NCI-H2107 (cell line): ENCODE results near the gene RASD1.

Source experiments
- DNase-seq: peaks from one replicate; lab custom pipeline; 2025; lab: John Stamatoyannopoulos, UW

The RASD1 gene, protein sequence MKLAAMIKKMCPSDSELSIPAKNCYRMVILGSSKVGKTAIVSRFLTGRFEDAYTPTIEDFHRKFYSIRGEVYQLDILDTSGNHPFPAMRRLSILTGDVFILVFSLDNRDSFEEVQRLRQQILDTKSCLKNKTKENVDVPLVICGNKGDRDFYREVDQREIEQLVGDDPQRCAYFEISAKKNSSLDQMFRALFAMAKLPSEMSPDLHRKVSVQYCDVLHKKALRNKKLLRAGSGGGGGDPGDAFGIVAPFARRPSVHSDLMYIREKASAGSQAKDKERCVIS

GRCh38 chr17:17496189-17497064, at the start of gene RASD1:
RASD1 (minus strand) TSS chr17:17496395; CDS start chr17:17496181, 214 bp downstream.
- DNase-seq, result no peak

DNA sequence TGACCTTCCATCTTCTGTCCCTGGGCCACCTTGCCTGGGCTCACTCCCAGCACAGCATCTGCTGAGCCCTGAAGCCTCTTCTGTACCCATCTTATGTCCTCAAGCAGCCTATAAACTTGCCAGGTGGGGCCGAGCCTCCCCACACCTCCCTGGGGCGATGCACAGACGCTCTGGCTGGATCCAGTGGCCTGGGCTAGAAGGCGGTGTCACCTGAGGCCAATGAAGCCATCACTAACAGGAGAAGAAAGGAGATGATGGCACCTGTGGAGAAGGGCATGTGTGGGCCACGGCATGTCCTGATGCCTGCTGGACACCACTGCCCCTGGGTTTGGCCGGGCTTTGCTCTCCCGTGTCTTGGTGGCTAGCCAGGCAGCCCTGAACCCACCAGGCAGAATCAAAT, 49.8 kb upstream of the RASD1 start:
- no peak for DNase-seq

DNA sequence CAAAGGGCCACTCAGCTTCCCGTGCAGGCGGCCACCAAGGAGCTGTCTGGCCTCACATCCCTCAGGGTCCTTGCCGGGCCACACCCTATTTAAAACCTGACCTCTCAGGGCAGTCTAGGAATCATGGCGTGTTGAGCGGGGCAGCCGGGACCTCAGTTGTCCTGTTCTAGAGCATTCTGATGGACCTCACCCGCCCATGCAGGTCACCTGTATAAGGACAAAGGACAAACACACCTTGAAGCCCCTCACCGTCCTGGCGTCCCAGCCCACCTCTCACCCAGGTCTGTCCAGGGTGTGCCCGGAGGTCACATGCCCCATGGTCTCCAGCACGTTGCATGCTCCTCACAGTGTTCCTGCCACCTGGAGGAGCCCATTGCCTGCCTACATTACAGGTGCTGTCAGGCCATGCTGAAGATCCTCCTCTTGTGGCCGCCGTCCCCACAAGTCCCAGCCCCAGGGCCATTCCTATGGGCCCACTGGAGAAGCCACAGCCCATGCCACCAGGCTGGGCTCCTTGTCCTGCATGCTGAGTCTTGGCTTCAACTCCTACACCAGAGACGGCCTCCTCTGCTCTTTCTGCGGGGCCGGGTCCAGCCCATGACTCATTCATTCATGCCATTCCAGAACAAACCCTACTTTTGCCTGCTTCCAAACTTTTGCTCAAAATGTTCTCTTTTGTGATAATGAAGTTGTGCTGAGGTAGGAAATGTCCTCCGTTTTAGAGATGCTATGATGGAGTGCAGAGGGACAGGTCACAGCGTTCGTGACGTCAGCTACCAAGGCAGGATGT, 49.0 kb upstream of the RASD1 start:
- DNase-seq, result no peak

DNA sequence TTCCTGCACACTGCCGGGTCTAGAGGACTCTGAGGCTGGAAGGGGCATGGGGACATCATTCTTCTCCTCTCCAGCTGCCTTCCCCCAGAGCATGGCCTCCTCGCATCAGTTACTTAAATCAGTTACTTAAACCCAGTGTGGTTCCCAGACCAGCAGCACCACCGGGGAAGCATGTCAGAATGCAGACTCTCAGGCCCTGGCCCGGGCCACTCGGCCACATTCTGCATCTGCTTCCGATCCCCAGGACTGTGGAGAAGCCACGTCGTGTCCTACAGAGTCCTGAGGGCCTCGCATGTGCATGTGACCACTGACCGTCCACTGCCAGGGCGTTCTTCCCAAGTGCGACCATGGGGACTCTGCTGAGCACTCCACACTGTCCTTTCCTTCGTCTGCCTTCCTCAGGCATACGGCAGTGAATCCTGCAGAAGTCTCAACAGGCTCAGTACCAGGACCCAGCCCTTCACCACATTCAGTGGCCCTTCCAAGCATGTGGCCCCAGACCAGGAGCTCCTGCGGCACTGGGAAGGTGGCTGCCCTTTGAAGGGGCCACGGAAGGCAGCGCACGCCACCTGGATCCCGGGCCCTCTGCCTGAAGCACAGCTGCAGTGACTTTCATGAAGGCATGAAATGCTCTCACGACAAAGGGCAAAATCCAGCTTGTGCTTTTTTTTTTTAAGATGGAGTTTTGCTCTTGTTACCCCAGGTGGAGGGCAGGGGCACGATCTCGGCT, 46.9 kb upstream of the RASD1 start:
- no peak for DNase-seq

GRCh38 chr17:17541640-17542001, 45.4 kb upstream of the RASD1 start:
- no peak for DNase-seq

DNA sequence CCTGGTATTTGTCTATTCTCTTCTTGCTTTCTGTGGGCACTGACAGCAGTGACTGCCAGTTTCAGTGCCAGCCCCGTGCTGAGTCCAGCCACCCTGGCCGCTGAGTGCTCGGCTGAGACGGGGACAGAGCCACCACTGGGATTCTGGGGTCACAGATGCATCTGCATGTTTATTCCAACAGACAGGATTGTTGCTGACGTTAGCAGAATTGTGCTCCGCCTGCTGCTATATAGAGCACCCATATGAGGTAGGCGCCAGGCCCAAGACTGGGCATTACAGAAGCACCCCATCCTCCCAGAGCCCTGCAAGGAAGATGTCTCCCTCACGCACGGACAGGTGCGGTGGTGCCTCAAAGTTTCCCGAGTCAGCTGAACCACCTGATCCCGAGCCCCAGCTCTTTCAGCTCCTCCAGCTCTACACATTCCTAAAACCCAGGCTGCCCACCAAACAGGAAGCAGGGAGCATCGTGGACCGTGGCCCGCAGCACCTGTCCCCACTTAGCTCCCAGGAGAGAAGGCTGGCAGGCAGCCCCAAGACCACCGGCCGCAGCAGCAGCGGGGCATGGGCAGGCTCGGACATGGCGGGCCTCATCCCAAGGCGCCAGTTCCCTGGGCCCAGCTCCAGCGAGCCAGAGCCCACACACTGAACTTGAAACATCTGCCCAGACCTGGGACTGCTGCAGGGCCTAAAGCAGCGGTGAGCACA, 44.9 kb upstream of the RASD1 start:
- DNase-seq, result no peak

GRCh38 chr17:17540278-17540906, 44.2 kb upstream of the RASD1 start:
- DNase-seq, result no peak

- DNase-seq, result no peak
Measured at GRCh38 chr17:17539591-17539990, 43.4 kb upstream of the RASD1 start.

- no peak for DNase-seq
Measured at GRCh38 chr17:17538417-17539391, 42.5 kb upstream of the RASD1 start.

DNA sequence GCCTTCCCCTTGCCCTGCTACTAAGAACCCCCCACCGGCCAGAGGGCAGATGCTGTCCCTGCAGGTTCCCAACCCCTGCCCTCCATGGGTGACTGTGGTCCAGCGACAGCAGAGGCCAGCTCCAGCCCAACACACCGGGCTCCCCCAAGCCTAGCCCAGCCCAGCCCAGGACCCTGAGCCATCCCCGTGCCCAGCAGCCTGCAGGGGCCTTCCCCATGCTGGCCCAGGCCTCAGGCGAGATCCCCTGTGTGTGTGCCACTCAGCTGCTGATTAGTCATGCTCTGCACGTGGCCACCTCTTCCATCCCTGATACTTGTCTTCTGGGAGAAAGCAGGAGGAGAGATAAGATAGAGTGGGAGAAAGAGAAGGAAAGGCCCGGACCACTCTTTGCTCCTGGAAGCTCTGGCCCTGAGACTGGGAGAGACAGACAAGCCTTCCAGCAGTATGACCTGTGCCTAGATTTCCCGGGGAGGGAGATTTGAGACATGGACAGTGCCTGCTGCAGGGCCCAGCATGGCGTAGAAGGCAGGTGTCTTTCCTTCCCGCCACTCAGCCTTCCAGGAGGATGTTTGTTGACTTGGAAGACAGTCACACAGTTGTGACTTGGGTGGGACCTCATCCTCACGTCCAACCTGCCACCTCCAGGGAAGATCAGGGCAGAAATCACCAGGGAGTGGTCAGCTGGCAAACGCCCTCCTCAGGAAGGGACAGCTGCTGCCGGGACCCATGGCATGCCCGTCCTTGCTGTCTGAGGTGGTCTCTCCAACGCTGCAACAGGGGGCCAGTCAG, 41.3 kb upstream of the RASD1 start:
- no peak for DNase-seq

DNA sequence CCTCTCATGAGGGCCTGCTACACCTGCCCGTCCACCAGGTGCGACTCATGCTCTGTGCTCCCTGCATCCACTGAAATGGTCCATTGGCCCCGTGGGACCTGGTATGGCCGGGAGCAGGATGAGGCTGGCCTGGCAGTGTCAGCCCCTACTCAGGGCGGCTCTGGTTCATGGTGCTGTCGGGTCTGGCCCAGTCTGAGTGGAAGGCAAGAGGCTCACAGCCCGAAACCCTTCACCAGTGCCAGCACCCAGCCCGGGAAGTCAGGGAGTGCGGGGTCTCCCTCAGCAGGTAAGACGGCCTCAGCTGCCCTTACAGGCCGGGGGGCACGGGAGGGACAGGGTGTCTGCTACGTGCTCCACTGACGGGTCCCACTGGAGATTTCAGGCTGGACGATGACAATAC, 40.5 kb upstream of the RASD1 start:
- DNase-seq, result no peak

DNA sequence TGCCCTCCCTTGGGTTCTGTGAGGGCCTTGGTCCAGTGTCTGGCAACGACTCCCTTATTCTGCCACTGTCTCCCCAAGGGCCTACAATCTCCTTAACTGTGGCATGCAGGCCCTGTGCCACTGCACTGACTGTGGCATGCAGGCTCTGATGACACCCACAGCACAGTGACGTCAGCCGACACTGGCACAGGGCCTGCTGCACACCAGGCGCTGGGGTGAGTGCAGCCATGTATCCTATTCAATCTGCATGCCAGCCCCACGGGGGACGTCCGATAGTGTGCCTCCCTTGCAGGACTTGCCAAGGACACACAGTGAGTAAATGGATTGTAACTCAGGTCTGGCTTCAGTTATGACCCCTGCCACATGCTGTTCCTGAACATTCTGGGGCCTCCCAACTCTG, 39.8 kb upstream of the RASD1 start:
- no peak for DNase-seq

- DNase-seq, result no peak
Measured at GRCh38 chr17:17533901-17534441, 37.8 kb upstream of the RASD1 start.

GRCh38 chr17:17532991-17533390, 36.8 kb upstream of the RASD1 start:
- no peak for DNase-seq

- DNase-seq, result no peak
Measured at GRCh38 chr17:17531156-17531555, 35.0 kb upstream of the RASD1 start.

DNA sequence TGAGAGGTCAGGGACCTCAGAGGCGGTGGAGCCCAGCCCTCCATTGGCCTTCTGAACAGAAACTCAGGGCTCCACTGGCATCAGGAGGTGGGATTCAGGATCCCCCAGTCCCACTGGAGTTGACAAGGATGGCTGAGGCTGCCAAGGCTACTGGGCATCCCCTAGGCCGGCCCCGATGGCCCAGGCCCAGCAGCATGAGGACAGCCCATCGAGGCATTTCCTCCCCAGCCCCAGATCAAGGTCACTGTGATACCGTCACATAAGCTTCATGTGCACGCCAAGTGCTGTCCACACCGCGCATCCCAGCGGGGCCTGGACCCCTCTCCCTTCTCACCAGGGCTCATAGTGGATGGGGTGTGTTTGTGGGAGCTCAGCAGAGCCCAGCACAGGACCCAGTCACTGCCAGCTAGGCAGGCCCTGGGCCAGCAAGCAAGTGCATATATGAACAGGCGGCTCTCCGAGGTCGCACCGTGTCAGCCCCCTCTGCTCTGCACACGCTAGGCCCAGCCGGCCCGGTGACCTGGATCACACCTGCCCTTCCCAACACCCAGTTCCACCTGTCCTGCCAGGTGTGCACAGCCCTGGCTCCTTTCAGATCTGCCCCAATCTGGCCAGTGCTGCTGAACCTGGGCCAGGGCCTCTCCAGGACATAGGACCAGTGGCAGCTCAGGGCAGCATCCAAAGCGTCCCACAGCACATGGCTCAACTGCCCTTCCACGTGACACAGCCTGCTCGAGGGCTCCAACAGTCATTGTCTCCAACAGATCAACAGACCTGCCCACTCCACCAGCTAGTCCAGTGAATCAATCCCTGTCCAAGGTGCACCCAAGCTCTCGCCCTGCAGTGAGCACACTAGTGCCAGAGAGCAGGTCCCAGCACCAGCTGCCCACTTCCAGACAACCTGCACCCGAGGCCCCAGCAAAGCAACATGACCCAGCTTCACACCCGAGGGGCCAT, 32.8 kb upstream of the RASD1 start:
- no peak for DNase-seq

GRCh38 chr17:17527956-17528500, 31.8 kb upstream of the RASD1 start:
- DNase-seq, result no peak
